Fibroblast of the aortic adventitia (primary cell): ENCODE measurements around the gene BTBD2. TPM values are rescaled to one million over a fixed set of nuclear protein-coding genes. Genes with fewer than 3 reads are reported as not detected.

Experiments used
- DNase-seq: peaks from one replicate; pipeline ENCODE4 v3.0.0-alpha.2; 2010; ENCODE audit warnings: low read depth
- H3K4me3 ChIP-seq: 2 replicates; pipeline ENCODE4 v1.5.1; 2011; ENCODE audit warnings: low read depth, mild to moderate bottlenecking, control low read depth, low read length, moderate library complexity
- total RNA-seq: library from RNA; depleted of rRNA; stranded (reverse); fragments of >200 nt; gene quantifications from 2 replicates; pipeline ENCODE4 v1.2.3, GENCODE V29; 2012; ENCODE audit warnings: low replicate concordance
- TF ChIP-seq, protein P1 (sequence below): IDR thresholded peaks from 2 replicates; pipeline ENCODE4 v1.5.1; 2011; ENCODE audit warnings: mild to moderate bottlenecking, low read length, control low read depth, inconsistent platforms; ENCODE audit not compliant: insufficient read depth

BTBD2 gene
- total RNA-seq, 1 donor, result 59.3 TPM

DNA sequence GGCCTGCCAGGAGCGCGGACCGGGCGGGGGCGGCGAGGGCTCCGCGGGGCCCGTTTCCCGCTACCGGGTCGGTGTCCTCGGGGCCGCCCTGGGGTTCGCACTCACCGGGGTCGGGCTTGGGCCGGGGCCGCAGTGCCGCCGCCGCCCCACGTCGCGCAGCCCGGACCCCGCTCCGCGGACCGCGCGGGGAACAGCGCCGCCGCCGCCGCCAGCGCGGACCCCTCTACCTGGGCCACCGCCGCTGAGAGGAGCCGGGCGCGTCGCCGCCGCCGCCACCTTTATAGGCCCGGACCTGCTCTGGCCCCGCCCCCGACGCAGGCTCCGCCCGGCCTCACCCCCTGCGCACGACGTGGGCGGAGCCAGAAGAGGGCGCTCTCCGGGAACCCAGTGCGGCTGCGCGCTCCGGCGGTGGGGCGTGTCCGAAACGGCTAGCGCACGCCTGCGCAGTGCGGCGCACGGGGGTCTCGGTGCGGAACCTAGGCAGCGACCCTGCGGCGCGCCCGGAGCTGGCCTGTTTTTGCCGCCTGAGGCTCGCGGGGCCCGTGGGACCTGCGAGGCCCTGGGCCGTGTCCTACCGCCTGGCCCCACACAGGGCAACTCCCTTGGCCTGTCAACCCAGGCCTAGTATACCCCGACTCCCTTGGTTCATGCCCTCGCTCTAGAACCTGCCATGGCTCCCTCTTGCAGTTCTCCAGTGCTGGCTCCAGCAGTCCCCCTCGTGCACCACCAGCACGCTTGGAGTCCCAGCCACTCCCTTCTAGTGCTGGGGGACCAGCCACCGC is 35.7 kb upstream of the BTBD2 start, which contains the start of gene MKNK2:
Gene MKNK2 (minus strand): TSS at position 254 of the 782 bp plus-strand sequence. CDS start 393 bp downstream, outside the sequence.
- DNase-seq, result peak; percentile 85
- H3K4me3 ChIP-seq, result peak within 1 kb of the TSS; percentile 89
- TF ChIP-seq, protein P1, sequence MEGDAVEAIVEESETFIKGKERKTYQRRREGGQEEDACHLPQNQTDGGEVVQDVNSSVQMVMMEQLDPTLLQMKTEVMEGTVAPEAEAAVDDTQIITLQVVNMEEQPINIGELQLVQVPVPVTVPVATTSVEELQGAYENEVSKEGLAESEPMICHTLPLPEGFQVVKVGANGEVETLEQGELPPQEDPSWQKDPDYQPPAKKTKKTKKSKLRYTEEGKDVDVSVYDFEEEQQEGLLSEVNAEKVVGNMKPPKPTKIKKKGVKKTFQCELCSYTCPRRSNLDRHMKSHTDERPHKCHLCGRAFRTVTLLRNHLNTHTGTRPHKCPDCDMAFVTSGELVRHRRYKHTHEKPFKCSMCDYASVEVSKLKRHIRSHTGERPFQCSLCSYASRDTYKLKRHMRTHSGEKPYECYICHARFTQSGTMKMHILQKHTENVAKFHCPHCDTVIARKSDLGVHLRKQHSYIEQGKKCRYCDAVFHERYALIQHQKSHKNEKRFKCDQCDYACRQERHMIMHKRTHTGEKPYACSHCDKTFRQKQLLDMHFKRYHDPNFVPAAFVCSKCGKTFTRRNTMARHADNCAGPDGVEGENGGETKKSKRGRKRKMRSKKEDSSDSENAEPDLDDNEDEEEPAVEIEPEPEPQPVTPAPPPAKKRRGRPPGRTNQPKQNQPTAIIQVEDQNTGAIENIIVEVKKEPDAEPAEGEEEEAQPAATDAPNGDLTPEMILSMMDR, result peak; percentile 43

DNA sequence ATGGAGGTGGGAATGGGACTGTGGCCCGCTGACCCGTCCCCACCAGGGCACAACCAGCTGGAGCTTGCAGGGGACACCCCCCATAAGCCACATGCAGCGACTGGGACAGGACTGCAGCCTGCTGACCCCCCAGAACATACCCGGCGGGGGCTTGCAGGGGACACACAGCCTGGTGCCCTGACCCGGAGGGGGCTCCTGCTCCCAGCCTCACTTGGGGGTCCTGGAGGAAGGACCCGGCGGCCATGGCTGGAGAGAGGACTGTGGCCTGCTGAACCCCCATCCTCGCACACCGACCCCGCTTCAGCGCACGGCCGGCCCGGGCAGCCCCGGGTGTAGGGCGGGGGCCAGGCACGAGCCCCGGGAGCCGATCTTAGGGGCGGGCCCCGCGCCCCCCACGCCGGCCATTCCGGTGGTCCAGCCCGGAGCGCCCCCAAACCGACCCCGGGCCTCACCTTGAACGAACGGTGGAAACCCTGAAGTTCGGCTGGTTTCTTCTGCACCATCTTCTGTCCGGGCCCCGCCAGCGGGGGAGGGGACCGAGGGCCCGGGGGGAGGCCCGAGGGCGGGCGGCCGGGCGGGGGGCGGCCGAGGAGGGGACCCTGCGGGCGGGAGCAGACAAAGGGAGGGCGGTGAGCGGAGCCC is 35.0 kb upstream of the BTBD2 start:
- no peak for DNase-seq
- H3K4me3 ChIP-seq, result peak overlapping the region; percentile 89
- TF ChIP-seq, protein P1, result no peak

DNA sequence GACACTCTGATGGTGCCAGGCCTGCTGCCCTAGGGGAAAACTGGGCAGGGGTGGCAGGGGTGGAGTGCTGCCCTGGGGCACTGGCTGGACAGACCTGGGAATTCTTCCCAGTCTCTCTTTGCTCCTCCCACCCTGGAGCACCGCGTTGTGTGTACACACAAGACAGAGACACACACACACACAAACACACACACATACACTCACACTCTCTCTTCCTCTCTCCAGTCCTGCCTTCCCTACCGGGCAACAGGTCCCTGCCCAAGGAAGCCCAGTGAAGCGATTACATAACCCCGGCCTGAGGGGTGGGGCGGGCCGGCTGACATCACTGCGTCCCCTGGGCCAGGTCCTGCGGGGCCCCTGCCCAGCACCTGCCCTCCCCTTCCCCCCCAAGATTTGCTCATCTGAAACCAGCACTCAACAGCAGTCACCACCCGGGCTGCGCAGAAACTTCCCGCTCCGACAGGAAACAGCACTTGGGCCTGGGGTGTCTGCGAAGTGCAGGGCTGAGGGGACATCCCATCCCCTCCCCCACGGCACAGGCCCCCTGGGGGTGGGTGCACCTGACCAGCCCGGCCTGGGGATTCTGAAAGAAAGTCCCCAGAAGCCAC is 34.3 kb upstream of the BTBD2 start:
- DNase-seq, result peak; percentile 71
- TF ChIP-seq, protein P1, result no peak
- H3K4me3 ChIP-seq, result peak overlapping the region; percentile 89

DNA sequence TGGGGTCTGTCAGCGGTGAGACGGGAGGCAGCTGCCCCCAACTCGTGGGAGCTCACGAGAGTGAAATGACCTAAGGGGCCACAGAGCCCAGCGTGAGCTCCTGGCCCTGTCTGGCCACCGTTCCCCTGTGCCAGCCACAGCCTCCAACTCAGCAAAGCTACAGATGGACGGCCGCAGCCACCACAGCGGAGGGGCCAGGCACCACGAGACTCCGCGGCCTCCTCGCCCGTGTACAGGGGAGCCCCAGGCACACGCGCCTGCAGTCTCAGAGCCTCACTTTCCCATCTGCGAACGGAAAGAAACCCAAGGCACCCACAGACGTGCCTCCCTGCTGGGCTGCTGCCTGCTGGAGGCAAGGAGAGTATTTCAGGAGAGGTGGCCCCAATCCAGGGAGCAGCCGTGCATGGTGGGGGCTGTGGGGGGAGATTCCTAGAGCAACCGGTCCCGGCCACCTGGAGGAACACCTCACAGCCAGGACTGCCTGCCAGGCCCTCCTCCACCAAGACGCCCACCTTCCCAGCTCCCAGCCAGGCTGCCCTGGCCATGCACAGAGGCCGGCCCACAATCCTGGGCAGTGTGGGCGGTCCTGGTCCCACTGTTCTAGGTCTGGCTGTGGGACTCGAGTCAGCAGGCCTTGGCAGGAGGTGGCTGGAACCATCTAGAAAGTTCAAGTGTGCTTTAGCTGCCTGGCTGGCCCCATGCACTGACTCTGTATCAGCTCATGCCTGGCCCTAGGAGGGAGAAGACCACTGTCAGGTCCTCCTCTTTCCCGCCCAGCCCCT is 33.6 kb upstream of the BTBD2 start:
- H3K4me3 ChIP-seq, result peak overlapping the region; percentile 89
- no peak for DNase-seq
- TF ChIP-seq, protein P1, result no peak

DNA sequence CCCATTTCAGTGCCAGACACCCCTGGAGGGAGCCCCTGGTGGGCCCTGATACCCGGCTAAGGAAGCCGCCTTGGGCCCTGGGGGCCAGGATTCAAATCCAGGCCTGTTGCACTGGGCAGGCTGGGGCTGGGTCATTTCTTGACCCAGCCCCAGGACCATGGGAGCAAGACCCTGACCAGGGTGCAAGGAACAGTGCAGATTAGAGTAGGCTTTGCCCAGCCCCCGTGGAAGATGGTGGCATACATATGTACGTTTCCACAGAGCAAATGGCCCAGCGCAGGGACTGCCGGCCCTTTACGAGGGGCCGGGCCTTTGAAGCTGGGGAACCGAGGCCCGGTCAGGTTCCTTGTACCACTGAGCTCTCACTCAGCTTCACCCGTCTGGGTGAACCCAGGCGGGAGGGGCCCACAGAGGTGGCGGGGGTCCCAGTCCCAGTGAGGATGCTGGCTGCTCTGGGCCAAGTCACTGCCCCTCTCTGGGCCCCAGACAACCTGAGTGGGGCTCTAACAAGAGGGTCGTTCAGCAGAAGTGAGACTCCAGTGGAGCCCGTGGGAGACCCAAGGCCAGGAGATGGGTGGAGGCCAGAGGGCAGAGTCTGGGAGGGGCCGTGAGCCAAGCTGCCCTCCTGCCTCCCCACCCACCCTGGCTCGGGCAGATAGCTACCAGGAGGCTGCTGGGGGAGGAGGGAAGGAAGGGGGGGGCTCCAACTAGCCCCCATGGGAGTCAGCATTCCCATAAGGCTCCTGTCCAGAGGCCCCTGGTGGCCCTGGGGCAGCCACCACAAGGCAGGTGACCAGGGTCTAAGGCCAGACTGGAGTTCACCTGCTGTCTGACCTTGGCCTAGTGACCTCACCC is 32.8 kb upstream of the BTBD2 start:
- TF ChIP-seq, protein P1, result no peak
- H3K4me3 ChIP-seq, result peak overlapping the region; percentile 89
- DNase-seq, result no peak
